Measurements from ENCODE around the gene SUMO4.

The SUMO4 gene

DNA sequence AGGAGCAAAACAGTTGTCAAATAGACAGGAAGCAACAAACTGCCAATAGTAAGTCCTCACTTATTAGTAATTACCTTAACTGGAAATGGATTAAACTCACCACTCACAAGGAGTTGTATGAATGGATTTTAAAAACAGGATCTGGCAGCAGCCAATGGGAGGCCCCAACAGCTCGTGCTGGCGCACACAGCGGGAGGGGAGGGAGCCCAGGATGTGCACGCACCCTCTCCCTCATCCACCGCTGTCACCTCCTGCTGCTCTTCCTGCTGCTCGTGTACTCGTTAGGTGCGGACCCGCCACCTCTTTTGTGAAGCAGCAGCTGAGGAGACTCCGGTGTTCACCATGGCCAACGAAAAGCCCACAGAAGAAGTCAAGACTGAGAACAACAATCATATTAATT lies at the start of gene SUMO4:
Gene SUMO4 (plus strand): TSS at position 213 of the 400 bp plus-strand sequence. CDS start 130 bp downstream, at position 343.
- no peak for DNase-seq

DNA sequence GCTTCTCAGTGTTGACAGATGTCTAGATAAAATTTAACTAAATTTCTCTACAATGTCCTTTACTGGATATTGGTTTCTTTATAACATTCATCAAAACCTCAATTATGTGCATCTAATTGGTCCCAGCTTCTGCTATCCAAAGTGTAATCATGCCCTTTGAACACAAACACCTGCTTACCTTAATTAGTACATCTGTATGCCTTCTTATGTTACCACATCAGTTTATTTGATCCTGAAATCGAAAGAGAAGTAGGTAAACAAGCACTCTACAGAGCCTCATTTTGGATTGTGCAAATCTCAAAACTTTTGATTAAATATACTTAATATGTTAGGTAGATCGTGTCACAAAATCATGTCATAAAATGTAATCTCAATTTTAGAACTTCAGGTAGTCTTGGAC lies 46.1 kb upstream of the SUMO4 start:
- no peak for DNase-seq

DNA sequence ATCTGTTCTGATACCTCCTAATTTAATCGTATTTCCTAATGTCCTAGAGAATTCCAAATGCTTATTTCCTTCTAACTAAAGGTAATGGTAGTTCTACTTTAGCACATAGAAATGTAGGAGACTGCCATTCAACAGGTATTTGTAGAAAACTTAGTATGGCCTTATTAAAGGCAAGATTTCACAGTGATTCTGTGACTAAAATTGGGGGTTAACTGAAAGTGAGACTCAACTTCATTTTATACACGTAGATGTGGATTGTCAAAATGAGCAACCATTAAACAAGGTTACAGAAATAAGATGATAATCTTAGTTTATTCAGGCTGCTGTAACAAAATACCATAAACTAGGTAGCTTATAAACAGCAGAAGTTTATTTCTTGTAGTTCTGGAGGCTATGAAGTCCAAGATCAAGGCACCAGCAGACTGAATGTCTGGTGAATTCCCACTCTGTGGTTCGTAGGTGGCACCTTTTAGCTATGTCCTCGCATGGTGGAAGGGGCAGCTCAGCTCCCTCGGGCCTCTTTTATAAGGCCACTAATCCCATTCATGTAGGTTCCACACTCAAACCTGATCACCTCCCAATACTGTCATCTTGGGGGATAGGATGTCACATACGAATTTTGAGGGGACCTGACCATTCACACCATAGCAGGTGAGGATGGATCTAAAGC lies 43.8 kb upstream of the SUMO4 start:
- no peak for DNase-seq

DNA sequence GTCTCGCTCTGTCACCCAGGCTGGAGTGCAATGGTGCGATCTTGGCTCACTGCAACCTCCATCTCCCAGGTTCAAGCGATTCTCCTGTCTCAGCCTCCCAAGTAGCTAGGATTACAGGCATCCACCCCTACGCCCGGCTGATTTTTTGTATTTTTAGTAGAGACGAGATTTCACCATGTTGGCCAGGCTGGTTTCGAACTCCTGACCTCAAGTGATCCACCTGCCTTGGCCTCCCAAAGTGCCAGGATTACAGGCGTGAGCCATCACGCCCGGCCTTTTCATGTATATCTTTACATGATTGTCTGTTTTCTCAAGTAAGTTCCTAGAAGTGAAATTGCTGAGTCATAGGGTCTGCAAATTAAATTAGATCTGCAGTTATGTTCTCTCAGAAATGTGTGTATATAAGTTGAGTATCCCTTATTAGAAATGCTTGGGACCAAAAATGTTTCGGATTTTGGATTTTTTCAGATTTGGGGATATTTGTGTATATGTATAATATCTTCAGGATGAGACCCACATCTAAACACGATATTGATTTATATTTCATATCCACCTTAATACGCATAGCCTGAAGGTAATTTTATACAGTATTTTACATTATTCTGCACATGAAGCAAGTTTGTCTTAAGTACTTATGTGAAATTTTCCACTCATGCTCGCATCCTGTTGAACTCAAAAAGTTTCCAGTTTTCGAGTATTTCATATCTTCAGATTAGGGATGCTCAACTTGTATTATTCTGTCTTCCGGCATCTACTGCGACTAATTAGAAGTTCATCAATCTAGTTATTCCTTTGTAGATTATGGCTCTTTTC lies 42.1 kb upstream of the SUMO4 start:
- DNase-seq, result no peak

DNA sequence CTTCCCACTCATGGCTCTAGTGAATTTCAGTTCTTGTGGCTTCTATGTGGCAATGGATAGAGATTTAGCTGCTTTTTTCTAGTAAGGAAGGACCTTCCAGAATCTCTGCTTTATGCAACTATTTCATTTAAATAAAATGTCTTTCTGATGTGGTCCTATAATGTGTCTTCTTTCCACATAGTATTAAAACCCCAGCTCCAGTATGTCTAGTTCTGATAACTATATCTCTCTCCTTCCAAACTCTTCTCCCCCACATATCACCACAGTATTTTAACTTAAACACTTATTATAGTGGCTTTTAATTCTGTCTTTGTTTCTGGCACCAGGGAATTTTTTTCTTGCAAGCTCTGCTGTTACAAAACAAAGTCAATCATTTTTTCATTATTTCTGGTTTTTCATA lies 40.6 kb upstream of the SUMO4 start:
- no peak for DNase-seq

DNA sequence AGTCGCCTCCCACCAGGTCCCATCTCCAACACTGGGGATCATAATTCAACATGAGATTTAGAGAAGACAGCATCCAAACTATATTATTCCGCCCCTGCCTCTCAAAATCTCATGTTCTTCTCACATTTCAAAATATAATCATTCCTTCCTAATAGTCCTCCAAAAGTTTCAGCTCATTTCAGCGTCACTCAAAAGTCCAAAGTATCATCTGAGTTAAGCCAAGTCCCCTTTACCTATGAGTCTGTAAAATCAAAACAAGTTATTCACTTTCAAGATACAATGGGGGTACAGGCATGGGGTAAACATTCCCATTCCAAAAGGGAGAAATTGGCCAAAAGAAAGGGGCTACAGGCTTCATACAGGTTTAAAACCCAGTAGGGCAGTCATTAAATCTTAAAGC lies 39.5 kb upstream of the SUMO4 start:
- DNase-seq, result no peak

DNA sequence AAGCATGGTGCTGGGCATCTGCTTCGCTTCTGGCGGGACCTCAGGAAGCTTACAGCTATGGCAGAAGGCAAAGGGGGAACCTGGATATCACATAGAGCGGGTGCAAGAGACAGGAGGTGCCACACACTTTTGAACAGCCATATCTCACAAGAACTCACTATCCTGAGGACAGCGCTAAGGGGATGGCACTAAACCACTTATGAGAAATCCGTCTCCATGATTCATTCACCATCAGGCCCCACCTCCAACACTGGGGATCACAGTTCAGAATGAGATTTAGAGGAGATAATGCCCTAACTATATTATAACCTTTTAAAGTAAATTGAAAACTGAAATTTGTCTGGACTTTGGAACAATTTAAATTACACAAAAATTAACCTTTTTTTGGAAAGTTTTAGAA lies 37.8 kb upstream of the SUMO4 start:
- no peak for DNase-seq

DNA sequence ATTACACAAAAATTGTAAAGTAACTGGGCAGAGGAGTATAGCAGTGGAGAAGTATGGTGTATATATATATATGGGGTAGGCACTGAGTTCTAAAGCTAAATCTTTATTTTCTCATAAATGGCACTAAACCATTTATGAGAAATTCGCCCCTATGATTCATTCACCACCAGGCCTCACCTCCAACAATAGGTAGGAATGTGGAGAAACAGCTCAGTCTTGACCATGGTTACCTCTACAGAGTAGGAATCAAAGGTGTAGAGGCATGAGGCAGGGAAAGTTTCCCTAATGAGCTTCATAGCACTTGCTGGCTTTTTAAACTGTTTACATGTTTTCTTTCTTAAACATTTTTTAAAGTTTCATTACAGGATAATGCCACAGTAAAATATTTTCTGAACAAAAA lies 36.9 kb upstream of the SUMO4 start:
- DNase-seq, result no peak

DNA sequence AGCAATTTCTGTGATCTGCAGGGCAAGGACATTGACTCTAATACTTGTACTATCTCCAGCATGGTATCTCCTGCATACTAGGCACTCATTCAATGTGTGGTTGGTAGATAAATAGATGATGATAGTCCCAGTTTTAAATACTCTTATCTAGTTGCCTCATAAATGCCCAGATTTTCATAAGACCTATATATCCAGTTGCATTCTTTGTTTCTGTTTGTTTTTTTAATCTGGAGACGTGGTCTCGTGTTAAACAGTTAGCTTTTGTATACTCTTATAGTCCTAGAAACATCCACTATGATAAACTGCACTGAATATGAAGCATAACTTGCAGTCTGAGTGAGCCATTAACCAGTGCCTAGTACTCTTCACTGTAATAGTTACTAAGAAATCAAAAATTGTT lies 35.5 kb upstream of the SUMO4 start:
- DNase-seq, result no peak

DNA sequence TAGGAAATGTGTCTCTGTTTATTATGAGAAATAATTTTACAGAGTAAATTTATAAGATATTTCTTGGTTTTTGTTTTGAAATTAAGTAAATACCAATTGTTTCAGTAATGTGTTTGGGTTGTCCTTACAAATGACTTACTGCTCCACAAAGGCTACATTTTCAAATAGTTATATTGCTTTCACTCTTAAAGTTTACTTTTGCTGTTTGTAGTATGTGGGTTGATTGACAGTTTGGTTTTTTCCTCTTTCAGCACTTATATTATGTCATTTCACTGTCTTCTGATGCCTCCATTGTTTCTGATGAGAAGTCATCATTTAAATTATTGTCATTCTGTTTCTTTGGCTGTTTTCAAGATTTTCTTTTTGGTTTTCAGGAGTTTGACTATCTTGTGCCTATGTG lies 34.9 kb upstream of the SUMO4 start:
- no peak for DNase-seq

DNA sequence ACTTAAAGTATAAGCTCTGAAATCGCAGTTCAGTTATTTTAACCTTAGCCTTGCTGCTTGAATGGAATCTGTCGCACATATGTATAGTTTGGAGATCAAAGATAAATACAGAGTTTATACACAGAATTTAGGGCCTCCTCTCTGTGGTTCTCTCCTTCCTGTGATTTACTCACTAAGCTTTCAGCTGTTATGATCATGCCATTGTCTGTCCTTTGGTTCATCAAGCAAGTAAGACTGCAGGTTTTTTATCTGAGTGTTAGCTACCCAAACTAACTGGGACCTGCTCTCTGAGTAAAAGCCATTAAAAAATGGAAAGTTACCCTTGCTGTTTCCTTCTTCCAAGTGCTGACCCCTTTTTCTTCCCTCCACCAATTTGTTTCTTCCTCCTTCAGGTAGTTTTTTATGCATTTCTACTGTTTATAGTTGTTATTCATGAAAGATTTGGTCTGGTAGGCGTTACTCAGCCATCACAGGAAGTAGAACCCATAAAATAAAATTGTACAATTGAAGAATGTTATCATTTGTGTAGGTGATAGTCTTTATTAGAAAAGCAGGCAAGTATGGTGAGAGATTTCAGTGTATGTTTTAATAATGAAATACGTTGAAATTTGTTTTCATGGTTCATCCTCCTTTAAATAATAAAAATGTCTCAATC lies 33.7 kb upstream of the SUMO4 start:
- DNase-seq, result no peak

DNA sequence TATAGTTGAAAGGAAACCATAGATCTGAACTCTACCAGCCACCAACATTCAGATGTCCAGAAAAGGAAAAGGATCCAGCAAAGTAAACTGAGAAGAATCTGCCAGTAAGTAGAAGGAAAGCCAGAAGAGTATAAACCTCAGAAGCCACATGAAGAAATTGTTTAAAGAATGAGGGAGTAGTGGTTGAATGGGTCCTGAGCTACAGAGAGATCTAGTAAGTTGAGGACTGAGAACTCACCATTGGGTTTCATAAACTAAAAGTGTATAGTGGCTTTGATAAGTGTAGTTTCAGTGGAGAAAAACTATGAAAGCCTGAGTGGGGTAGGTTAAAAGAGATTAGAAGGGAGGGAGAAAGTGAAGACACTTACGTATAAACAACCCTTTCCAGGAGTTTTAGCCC lies 32.0 kb upstream of the SUMO4 start:
- no peak for DNase-seq

DNA sequence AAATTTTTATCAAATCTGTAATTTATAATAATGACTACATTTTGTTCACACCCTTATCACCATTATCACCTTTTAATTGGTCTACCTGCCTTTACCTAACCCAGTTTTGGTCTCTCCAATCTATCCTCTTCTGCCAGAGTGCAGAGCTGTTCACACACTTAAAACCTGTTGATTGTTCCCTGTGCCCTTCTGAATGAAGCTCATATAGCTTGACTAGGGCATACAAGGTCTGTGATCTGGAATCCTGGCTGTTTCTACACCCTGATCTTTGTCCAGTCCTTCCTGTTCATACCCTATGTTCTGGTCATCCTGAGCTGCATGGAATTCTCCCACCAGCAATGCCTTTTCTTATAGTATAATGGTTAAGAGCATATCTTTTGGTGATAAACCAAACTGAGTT lies 28.9 kb upstream of the SUMO4 start:
- DNase-seq, result no peak

DNA sequence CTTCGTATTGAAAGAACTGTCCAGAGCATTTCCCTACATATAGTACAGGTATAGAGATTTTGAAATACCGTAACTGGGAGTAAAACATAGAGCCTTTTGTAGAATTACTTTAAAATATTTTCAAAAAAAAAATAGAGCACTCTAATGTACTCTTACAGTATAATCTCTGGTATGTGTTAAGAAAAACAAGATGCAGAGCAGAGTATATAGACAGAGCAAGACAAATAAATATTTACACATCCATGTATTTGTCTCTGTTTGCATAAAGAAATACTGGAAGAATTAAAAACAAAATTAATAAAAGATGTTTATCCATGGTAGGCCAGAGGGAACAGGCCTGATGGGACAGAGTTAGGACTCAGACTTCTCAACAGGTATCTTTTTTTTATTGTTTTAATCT lies 28.0 kb upstream of the SUMO4 start:
- DNase-seq, result no peak

DNA sequence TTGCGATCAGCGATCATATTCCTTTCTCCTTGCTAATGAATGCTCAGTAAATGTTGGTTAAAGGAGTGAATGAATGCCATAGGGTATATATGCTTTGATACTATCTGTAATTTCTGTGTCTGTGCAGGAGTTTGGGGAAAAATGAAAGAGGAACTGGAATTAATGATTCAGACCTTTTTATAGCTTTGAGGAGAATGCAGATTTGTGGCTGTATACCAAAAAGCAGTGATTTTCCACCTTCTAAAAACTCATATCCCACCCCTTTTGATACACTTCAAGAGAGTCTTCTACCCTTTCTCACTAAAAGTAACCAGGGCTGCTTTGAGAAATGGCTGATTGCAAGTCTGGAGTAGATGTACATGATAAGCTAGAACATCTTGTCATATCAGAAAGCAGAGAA lies 26.6 kb upstream of the SUMO4 start:
- DNase-seq, result no peak

DNA sequence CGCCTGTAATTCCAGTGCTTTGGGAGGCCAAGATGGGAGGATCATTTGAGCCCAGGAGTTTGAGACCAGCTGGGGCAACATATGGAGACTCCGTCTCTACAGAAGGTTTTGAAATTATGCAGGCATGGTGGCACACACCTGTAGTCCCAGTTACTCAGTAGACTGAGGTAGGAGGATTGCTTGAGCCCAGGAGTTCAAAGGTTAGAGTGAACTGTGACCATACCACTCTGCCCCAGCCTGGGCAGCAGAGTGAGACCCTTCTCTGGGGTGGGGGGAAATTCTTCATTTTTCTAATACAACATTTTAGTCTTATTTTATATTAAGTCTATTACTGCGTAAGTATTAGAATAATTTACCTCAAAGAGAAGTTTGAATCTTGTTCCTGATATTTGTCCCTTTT lies 20.1 kb upstream of the SUMO4 start:
- DNase-seq, result no peak

DNA sequence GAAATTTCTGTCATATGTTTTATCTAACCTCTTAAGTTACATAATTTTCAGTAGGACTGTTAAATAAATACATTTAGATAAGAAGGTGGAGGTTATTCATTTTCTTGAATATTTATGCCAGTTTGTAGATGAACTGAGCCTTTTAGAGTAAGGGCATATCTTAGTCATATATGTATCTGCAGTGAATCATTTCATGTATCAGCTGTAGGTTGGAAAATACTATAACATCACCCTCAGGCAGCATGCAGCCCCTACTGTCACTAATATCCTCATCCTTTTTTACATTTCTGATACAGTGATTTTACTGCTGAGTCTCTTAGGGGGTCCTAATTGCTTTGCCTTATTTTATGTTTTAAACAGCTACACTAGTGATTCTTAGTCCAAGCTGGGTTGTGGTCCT lies 19.5 kb upstream of the SUMO4 start:
- DNase-seq, result no peak

DNA sequence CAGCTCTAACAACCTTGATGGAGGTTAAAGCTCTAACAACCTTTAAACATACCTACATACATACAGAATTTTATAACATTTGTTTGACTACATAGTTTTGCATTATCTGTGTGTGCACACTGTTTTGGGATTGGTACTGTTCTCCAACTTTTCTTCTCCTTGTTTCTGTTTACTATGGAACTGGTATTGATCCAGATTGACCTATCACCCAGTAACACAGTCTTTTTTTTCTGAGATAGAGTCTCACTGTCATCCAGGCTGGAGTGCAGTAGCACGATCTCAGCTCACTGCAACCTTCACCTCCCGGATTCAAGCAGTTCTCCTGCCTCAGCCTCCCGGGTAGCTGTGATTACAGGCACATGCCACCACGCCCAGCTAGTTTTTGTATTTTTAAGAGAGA lies 16.7 kb upstream of the SUMO4 start:
- no peak for DNase-seq

DNA sequence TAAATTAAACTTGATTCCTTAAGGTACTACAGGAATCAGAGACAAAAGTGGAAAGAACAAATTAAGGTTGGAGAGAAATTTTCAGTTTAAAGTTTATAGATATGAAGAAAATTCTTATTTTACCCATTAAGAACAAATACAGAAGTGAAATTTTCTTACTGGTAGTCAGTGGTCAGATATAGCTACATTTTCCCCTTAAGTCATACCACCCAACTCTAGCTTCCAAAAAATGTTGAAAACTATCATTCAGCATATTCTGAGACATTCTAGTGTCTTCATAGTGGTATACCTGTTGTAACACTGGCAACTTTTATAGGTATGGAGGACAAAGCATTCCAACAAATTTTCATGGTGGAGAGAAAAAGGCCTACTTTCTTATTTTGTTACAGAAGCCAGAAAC lies 15.6 kb upstream of the SUMO4 start:
- DNase-seq, result no peak

DNA sequence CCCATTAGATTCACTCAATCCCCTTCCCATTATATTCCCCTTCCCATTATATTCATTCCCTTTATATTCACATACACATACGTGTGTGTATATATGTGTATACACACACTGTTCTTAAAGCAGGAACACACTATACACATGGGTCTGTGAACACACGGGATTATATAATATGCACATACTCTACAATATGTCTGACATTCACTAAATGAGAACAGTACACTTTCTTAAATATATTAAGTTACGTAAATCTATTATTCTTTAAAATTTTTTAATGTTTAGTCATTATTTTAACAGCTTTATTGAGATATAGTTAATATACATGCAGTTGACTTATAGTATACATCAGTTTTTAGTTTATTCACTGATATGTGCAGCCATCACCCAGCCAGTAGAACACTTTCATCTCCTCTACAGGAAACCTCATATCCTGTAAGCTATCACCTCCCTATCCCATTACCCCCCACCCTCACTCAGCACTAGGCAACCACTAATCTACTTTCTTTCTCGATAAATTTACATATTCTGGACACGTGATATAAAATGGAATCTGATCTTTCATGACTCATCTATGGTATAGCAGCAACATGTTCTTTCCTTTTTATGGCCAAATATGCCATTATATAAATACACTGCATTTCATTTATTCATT lies 13.9 kb upstream of the SUMO4 start:
- DNase-seq, result no peak

DNA sequence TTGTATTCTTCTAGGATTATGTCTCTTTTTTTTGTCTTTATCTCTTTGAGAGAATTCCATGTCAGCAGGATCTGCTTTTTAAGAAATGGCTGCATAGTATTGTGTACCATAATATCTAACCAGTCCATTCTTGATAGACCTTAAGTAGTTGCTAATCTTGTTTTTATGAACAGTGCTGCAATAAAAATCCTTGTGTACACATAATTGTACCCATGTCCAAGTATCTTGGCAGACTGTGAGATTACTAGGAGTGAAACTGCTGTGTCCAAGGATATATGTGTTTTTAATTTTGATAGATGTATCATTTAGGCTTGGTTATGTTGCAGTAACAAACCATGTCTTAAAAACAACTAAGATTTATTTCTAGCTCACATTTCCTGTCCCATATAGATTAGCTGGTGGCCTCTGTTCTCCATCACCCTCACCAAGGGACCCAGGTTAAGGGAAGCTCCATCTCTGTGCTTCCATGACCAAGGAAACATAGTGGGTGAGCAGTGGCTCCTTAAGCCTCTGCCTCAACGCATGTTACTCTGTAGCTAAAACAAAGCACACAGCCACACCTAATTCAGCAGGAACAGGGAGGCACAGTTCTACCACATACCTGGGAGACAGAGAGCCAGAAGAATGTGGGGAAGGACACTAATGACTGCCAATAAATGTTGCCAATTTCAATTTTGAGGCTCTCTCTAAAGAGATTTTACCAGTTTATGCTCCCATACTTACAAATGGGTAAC lies 12.1 kb upstream of the SUMO4 start:
- DNase-seq, result no peak

DNA sequence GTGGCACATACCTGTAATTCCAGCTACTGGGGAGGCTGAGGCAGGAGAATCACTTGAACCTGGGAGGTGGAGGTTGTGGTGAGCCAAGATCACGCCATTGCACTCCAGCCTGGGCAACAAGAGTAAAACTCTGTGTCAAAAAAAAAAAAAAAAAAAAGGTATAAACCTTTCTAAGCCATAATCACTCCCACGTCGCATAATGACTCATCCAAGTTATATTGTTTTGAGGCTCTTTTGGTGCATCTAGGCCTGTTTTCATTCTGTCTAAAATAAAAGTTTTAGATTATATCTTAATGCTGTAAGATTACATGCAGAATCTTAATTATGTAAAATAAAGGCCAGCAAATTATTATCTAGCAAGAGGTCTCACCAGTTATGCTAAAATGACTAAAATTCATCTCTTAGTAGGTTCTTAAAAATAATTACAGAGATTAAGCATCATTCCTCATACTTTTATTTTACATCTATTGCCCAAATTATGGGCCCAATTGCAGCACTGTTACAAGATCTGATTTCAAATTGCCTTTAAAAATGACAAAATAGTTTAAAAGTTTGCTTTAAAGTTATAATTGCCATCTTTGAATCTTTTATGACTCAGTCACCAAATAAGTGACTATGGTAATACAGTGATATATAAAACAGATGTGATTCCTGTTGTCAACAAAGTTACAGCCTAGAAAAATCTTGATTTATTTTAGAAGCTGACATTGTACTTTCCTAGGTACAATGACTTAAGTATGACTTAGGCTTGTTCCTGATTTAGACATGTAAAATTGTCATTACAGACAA lies 10.4 kb upstream of the SUMO4 start:
- no peak for DNase-seq
